Measurements from ENCODE around the gene KIF2A.
"Not testable (repeated sequence)": the region's sequence is repeated elsewhere in the genome, so short reads cannot be mapped to it uniquely, and the experiment has no call there.

The KIF2A gene

DNA sequence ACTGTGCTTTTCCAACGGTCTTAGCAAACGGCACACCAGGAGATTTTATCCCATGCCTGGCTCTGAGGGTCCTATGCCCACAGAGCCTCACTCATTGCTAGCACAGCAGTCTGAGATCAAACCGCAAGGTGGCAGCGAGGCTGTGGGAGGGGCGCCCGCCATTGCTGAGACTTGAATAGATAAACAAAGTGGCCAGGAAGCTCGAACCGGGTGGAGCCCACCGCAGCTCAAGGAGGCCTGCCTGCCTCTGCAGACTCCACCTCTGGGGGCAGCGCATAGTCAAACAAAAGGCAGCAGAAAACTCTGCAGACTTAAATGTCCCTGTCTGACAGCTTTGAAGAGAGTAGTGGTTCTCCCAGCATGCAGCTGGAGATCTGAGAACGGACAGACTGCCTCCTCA lies 14.2 kb upstream of the KIF2A start:
- not testable (repeated sequence) for DNase-seq (ENCODE audit: low read depth in 2 of 2)

DNA sequence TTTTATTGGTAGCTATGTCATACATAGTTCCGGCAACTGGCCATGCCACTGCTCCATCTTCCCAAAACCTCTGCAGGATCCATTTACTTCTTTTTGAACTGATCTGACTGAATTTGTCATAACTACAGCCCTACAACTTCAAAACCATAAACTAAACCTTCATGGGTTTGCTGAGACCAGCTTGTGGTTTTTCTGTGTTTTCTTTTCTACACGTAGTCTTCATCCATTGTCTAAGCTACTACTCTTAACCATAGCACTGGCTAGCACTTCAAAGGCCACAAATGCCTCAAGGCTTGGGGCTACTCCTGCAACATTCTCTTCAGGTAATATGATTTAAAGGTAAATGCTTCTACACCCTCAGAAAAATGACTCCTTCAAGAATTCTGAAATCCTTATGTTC lies 9.0 kb upstream of the KIF2A start:
- no peak for DNase-seq (ENCODE audit: low read depth in 2 of 2)

DNA sequence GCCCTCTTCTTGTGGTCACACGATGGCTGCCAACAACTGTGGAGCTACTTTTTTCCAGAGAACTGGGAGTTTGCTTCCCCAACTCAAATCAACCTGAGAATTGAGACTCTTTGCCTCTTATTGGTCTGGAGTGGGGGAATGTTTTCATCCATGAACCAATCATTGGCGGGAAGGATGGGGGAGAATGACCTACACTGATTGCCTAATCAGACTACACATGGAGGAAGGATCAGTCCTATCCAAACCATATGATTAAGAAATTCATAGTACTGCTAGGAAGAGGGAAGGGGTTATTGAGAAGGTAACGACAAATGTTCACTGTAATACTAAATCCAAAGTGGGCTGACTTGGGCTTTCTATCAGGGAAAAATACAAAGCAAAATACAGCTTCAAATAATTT lies 7.9 kb upstream of the KIF2A start:
- no peak for DNase-seq (ENCODE audit: low read depth in 2 of 2)

DNA sequence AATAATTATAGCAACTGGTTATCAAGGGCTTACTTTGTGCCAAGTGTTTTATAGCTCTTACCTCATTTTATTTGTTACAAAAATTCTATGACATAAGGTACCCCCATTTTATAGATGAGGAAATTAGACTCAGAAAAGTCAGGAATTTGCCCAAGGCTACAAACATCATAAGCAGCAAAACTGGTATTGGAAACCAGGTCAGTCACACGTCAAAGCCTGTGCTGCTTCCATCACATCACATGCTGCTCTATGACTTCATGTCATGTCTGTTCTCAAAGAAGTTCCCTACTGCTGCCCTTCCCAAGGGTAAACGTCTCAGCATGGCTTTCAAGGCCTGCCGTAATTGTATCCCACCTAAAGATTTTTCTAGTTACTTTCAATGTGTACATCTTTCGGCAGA lies 6.9 kb upstream of the KIF2A start:
- DNase-seq (ENCODE audit: low read depth in 2 of 2), result no peak

DNA sequence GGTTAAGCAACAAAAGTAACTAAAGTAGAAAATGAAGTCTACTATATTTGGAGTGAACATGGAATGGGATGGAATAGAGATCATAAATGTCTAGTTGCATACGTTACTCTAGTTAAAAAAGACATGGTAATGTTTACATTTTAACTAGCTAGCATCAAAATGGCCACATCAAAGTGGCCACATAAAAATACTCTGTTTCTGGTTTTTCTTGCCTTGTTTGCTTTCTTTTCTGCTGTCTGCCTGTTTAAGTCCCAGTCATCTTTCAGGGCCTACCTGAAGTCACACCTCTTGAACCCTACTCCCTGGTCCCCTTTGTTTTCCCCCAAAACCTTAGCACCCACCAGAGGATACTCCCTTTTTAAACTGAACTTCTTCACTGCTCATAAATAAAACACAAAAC lies 6.4 kb upstream of the KIF2A start:
- no peak for DNase-seq (ENCODE audit: low read depth in 2 of 2)

DNA sequence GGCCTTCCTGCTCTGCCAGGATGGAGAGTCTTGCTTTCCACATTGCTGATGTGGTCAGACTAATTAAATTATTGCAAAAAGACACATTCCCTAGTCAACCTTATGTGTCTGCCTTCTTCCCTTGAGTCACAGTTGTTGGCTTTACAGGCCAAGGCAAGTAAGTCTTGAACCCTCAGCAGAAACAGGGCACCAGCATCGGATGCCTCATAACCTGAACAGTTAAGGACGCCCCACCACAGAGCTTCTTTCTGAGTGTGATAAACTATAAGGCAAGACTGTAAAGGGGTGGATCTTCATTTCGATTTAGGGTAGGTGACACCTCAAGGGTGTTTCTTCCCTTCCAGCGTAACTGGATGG lies 670 bp upstream of the KIF2A start:
- DNase-seq (ENCODE audit: low read depth in 2 of 2), result no peak

DNA sequence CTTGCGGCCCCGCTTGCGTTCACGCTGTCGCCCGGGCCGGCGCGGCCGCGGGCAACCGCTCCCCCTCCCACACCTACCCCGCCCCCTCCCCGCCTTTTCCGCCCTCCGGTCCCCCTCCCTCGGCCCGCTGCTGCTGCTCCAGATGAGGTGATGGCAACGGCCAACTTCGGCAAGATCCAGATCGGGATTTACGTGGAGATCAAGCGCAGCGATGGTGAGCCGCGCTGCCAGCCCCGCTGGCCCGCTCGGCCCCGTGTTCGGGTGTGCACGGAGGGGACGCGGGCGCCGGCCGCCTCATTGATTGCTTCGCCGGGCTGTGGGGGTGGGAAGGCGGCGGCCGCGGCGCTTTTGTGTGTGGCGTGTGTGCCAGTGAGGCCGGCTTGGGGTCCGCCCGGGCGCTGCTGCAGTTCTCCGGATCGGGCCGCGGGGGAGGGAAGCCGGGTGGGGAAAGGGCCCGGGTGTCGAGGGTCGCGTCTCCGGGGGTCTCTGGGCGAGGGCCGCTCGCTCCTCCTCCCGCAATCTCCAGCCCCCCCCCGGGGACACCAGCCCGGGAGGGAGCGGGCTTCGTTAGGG lies 403 bp downstream of the KIF2A start:
- DNase-seq (ENCODE audit: low read depth in 2 of 2), result no peak

DNA sequence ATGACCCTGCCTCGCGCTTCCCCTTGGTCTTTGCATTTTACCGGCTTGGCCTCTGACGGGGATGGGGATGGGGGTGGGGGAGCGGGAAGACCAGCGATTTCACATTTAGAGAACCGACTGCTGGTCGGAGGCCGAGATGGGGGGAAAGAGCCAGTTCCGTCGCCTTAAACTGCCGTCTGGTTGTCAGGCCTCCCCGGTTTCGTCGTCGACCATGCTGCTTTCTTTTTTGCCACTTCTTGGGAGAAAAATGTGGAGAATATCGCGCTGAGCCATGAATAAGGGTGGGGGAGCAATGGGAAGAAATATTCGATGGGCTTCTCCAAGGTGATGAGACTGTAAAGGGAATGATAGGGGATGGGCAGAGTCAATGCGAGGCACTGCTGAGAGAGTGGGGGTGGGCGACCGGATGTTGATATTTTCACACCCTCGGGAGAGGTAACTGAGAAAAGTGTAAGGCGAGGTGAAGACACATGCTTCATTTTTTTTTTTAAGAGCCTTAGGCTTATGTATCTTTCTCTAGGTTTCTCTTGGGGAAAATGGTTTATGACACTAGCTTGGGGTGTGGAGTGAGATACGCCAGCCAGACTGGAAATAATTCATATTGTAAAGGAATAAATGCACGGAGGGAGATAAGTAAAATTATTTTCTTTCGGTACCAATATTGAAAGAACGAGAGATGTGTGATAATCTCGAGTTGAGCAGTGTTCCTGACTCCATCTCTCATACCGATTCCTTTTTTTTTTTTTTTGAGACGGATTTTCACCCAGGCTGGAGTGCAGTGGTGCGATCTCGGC lies 1.1 kb downstream of the KIF2A start:
- no peak for DNase-seq (ENCODE audit: low read depth in 2 of 2)

DNA sequence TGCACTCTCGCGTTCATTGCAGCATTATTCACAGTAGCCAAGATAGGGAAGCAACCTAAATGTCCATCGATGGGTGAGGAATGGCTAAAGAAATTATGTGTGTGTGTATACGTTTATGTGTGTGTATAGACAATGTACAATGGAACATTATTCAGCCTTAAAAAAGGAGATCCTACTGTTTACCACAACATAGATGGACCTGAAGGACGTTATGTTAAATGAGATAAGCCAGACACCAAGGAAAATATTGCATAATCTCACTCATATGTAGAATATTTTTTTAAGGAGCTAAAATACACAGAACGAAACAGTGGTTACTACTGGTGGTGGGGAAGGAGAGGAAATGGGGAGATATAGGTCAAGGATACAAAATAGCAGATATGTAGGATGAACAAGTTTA lies 2.4 kb downstream of the KIF2A start:
- DNase-seq (ENCODE audit: low read depth in 2 of 2), result no peak

DNA sequence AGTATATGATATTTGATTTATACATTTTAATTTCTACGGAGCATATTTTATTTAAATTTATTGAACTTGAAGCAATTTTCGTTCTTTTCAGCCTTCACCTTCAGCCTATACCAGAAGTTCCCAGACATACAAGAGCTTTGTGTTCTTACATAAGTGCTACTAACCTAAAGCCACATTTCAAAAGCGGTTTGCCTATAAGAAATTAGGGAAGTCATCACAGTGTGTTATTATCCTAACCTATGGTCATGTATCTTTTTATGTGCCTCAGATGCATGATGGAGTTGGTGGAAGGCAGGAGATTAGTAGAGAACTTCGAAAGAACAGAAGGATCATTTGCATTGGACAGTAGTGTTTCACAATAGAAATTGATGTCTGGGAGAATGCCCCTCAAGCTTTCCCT lies 3.1 kb downstream of the KIF2A start:
- DNase-seq (ENCODE audit: low read depth in 2 of 2), result no peak

DNA sequence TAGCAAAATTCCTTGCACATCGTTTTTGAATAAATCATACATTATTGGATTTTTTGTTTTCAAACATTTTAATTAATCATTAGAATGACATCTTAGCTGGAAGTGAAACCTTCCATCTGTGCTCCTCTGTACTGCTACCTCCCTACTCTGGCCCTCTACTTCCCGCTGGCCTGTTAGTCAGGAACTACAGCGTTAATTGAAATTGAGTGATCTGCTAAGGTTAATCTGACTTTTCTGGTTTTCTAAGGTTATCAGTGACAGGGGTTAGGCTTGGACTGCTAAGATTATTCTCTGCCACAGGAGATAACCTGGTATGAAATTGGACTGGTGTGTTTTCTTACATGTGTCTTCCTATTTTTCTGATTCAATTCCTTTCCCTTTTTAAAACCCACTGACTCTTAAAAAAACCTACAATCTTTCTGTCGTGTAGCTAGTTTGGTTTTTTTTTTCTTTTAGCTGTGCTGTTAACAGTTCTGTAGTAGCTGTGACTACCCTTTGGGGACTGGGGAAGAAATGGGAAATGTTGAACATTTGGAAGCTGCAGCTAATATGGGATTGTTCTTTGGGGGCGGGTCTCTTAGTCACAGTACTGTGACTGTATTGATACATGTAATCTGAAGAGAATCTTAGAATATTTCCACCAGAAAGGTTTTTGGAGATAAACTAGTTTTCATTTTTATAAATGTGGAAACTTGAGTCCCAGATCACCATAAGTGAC lies 4.6 kb downstream of the KIF2A start:
- no peak for DNase-seq (ENCODE audit: low read depth in 2 of 2)

DNA sequence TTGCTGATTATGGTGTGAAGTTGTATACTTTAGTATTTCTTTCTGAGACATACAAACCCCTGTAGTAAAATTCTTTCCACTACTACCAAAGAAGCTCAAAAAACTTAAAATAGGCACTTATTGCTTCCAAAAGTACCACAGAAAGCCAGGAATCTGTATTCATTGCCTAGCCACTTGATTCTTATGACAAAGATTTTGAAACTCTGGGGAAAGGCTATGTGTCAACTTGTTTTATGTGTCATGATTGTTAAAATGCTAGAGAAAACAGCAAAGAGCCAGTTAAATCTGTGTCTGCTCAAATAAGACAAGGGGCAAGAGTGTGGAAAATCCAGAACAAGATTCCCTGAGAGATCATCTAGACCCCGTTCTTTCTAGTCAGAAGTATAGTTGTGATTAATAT lies 6.0 kb downstream of the KIF2A start:
- DNase-seq (ENCODE audit: low read depth in 2 of 2), result no peak

DNA sequence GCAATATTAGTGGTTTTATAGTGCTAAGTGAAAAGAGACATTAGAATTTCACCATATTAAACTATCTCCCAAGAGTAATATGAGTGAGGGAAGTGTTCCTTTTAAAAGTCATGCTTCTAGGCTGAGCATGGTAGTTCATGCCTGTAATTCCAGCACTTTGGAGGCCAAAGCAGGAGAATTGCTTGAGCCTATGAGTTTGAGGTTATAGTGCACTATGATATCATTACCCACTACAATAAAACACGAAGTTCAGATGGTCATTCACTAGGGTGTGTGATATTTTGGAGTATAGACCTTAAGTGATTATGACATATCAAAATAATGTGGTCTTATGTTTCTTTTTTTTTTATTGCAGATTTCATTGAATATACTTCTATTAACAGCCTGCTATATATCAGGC lies 6.7 kb downstream of the KIF2A start:
- DNase-seq (ENCODE audit: low read depth in 2 of 2), result no peak

DNA sequence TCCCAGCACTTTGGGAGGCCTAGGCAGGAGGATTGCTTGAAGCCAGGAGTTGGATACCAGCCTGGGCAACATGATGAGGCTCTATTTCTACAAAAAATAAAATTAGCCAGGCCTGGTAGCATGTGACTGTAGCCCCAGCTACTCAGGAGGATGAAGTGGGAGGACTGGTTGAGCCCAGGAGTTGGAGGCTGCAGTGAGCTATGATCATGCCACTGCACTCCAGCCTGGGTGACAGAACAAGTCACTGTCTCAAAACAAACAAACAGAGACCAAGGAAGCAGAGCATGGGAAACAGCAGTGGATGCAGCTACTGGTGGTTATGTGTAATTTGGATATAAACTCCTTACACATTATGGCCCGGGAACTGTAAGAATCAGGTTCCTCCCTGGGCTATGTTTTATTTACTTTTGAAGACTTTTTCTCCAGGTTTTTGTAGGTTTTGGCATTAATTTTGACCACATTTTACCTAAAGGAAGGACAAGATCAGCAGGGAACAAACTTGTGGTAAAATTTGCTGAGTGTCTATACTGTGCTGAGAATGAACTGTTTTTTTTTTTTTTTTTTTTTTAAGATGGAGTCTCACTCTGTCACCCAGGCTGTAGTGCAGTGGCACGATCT lies 8.3 kb downstream of the KIF2A start:
- no peak for DNase-seq (ENCODE audit: low read depth in 2 of 2)

DNA sequence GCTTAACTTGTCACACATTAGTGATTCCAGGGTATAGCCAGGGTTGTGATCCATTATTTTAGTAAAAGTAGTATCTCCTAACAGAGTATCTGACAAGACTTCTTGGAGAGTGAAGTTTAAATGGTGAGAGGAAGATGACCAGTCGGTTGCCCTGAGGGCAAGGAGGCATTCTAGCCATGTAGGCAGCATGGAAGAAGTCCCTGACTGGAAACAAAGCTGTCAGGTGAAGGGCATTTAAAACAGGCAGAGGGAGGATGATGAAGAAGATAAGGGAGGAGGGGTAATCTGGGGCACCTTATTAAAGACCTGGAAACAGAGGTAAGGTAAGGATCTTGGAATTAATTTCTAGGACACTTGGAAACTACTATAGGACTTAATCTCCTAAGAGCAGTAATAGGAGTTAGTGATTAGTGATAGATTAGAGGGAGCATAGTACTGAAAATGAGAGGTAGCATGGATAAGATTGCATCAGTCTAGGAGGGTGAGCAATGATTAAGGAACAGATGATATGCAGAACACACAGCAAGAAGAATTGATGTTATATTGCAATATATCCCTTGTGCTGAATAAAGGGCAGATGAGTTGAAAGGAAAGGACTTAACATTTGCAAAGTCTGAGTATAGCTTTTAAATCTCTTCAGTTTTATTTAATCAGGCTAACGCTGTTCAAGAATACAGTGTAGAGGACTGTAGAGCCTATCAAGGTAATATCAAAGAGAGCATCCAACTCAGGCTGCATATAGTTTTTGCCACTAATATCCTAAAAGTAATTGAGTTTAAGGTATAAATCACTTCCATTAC lies 9.6 kb downstream of the KIF2A start:
- no peak for DNase-seq (ENCODE audit: low read depth in 2 of 2)

DNA sequence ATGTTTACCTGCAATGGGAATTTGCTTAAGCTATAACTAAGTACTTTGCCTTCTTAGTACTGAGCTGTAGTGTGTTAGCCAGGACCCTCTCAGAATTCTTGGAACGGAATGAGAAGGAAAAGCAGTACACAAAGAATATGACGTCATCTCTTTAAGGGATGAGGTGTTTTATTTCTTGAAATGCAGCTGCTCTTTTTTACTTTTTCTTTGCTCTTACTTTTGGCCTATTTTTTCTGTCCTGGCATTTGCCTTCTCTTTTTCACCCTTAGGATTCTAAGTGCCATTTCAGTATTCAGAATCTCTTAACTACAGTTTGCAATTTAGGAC lies 10.1 kb downstream of the KIF2A start:
- no peak for DNase-seq (ENCODE audit: low read depth in 2 of 2)

DNA sequence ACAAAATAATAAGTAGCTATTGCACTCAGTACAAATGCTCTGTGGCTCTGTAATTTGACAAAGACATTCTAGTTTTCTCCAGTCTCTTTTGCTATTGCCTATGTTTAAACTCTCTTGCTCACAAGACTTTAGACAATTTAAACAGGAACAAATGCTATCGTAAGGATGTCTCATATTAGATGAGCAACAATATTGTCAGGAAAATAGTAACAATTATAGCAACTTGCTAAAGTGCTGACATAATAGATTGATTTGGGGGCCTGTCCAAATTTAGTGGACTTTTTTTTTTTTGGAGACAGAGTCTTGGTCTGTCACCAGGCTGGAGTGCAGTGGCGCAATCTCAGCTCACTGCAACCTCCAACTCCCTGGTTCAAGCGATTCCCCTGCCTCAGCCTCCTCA lies 11.8 kb downstream of the KIF2A start:
- no peak for DNase-seq (ENCODE audit: low read depth in 2 of 2)

DNA sequence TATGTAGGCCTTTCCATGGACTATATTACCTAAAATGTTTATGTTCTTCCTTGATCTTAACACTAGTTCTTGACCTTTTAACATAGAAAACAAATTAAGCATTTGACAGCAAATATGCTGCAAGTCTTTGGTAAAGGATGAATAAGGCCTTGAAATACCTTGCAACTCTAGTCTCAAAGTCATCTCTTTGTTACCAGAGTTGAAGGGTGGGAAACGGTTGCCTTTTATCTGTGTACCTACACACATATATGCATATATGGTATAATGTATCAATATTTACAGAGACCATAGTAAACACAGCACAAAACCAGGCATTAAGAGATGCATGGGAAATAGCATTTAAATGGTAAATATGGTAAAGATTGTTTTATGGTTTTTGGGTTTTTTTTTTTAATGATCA lies 16.5 kb downstream of the KIF2A start:
- no peak for DNase-seq (ENCODE audit: low read depth in 2 of 2)

DNA sequence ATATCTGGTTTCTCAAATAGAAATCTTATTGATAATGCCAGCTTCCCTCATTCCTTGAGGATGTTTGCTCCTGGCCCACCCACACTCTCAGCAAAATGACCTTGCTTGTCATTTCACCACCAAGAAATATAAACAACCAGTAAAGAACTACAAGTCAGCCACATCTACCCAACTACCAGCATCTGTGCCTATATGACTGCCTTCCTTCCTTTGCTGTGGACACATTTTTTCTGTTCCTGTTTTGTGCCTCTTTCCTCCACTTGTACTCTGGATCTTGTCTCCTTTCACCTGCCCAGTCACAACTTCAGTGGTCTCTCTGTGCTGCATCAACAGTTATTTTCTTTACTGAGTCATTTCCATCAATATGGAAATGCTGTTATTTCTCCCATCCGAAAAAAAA lies 20.3 kb downstream of the KIF2A start:
- DNase-seq (ENCODE audit: low read depth in 2 of 2), result no peak

DNA sequence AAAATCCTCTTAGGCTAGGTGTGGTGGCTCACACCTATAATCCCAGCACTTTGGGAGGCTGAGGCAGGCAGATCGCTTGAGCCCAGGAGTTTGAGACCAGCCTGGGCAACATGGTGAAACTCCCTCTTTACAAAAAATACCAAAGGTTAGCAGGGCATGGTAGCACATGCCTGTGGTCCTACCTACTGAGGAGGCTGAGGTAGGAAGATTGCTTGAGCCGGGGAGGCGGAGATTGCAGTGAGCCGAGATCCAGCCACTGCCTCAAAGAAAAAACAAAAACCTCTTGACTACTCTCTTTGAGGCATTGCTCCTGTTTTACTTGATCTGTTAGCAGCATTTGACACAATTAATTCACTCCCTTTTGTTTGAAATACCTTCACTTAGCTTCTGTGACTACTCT lies 20.7 kb downstream of the KIF2A start:
- DNase-seq (ENCODE audit: low read depth in 2 of 2), result no peak

DNA sequence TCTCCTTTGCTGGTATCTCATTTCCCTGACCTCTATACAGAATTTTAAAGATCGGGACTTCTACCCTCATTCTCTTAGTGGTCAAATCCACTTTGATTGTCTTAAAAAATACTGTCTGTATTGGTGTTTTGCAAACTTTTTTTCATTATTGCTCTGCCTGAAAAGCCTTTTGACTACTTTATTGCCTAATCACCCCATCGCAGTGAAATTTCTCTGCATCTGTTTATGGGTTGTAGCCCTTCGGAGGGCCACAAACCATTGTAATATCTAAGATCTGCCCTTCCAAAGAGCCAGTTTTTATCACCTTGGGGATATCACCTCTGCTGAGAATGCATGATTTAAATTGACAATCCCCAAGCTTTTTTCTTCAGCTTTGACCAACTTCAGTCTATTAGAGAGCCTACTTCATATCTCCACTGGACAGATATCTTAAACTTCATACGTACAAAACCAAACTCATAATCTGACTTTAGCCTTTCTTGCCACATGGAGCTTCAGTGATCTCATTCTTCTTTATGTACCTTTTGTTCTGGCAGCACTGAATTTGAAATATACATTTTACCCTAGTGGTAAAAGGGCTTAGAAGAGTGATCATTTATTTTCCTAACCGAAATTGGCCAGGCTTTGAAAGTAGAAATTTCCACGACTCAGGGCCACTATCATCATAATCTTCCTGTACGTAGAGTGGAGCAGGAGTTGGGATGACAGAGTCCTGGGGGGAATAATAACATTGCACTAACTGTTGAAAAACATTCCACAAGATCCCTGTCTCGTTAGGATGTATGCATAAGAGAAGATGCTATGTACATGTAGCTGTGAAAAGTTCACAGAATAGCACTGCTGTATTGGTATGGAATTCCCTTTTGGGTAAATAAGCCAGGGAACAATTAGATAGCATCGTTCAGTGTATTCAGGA lies 21.4 kb downstream of the KIF2A start:
- DNase-seq (ENCODE audit: low read depth in 2 of 2), result no peak
